ENCODE measurements around the gene P2RY8.
A peak's percentile ranks its signal among the peaks of the same experiment; 100 is the strongest.

DNA sequence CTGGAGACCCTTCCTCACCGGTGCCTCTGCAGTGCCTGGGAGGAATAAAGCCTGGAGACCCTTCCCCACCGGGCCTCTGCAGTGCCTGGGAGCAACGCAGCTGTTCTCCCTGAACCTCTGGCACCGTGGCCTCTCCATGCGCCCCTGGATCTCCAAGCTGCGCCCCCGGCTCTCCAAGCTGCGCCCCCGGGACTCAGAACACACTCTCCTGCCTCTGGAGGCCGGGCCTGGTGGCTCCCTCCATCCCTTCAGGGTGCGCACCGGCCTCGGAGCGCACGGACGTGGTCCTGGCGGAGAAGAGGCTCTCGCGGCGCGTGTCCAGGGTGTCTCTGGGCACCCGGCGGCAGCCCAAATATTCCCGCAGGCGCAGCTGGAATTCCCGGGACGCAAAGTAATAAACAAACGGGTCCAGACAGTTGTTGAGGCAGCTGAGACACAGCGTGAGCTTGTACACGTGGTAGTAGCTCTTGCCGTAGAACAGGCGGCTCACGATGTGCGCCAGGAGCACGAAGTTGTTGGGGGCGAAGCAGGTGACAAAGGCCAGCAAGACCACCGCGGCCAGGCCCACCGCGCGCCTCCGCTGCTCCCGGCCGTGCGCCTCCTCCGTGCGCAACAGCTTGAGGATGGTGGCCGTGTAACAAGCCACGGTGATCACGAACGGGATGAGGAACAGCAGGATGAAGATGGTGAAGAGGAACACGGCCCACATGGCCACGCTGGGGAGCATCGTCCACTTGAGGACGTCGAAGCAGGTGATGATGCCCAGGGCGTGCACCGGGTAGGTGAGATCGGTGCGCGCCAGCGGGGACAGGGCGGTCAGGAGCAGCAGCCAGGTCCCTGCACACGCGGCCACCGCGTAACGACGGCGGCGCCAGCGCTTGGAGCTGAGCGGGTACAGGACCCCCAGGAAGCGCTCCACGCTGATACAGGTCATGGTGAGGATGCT is 71.4 kb downstream of the P2RY8 start:
- TF ChIP-seq, protein P1, sequence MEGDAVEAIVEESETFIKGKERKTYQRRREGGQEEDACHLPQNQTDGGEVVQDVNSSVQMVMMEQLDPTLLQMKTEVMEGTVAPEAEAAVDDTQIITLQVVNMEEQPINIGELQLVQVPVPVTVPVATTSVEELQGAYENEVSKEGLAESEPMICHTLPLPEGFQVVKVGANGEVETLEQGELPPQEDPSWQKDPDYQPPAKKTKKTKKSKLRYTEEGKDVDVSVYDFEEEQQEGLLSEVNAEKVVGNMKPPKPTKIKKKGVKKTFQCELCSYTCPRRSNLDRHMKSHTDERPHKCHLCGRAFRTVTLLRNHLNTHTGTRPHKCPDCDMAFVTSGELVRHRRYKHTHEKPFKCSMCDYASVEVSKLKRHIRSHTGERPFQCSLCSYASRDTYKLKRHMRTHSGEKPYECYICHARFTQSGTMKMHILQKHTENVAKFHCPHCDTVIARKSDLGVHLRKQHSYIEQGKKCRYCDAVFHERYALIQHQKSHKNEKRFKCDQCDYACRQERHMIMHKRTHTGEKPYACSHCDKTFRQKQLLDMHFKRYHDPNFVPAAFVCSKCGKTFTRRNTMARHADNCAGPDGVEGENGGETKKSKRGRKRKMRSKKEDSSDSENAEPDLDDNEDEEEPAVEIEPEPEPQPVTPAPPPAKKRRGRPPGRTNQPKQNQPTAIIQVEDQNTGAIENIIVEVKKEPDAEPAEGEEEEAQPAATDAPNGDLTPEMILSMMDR (conservative IDR thresholded peaks at IDR 0.05; ENCODE audit: low read depth, low read length) = no peak
- peak; percentile 18 for TF ChIP-seq EZH2 (IDR thresholded peaks at IDR 0.05; ENCODE audit: borderline replicate concordance, low read depth, low read length, poor library complexity, severe bottlenecking)

All from A673 (cell line).